ENCODE results near the gene DEPDC4.
"Not testable (repeated sequence)": the region's sequence is repeated elsewhere in the genome, so short reads cannot be mapped to it uniquely, and the experiment has no call there.

Gene DEPDC4

GRCh38 chr12:100273782-100274181, 6.9 kb upstream of the DEPDC4 start:
- peaks cover 53% of the 10 kb centered on the region for H3K4me1 Mint-ChIP-seq
- no peak overlapping the region for H3K27ac Mint-ChIP-seq
- no peak for ATAC-seq
- H3K36me3 Mint-ChIP-seq: peaks cover 15% of the 10 kb centered on the region
- H3K27me3 Mint-ChIP-seq: no peaks in the 10 kb centered on the region
- H3K9me3 Mint-ChIP-seq: no peaks in the 10 kb centered on the region
- no peak overlapping the region for H3K4me3 Mint-ChIP-seq

GRCh38 chr12:100268835-100269564, 2.1 kb upstream of the DEPDC4 start:
- no peak overlapping the region for H3K27ac Mint-ChIP-seq
- H3K4me3 Mint-ChIP-seq: peak overlapping the region; percentile 13
- no peaks in the 10 kb centered on the region for H3K27me3 Mint-ChIP-seq
- no peak for ATAC-seq
- H3K4me1 Mint-ChIP-seq: peaks cover 40% of the 10 kb centered on the region
- no peaks in the 10 kb centered on the region for H3K9me3 Mint-ChIP-seq
- H3K36me3 Mint-ChIP-seq: peaks cover 15% of the 10 kb centered on the region

- peak overlapping the region; percentile 100 for H3K4me3 Mint-ChIP-seq
- H3K27ac Mint-ChIP-seq: peak overlapping the region; percentile 97
- ATAC-seq: no peak
- H3K9me3 Mint-ChIP-seq: no peaks in the 10 kb centered on the region
- H3K4me1 Mint-ChIP-seq: peaks cover 28% of the 10 kb centered on the region
- peaks cover 3% of the 10 kb centered on the region for H3K36me3 Mint-ChIP-seq
- no peaks in the 10 kb centered on the region for H3K27me3 Mint-ChIP-seq
Measured at GRCh38 chr12:100267603-100268281, 863 bp upstream of the DEPDC4 start.

DNA sequence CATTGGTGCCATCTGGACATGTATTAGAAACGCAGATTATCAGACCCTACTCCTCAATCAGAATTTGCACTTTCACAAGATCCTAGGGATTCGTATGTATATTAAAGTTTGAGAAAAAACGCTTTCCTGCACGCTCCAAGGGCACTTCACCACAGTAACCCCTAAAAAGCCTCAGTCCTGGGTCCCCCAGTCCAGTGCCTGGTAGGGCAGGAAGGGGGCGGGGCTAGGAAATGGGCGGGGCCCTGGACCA, 369 bp downstream of the DEPDC4 start:
- Mint-ChIP-seq H3K27ac (peak overlapping the region; percentile 97), H3K4me1 (peaks cover 25% of the 10 kb centered on the region), H3K9me3 (no peaks in the 10 kb centered on the region), H3K36me3 (no peaks in the 10 kb centered on the region), H3K27me3 (no peaks in the 10 kb centered on the region), H3K4me3 (peak overlapping the region; percentile 100)
- ATAC-seq: peak; percentile 95

- Mint-ChIP-seq H3K4me3 (peak overlapping the region; percentile 100), H3K9me3 (no peaks in the 10 kb centered on the region)
Measured at GRCh38 chr12:100265732-100266584, 921 bp downstream of the DEPDC4 start.

GRCh38 chr12:100265107-100265506, 1.8 kb downstream of the DEPDC4 start:
- H3K4me3 Mint-ChIP-seq, ATAC-seq, H3K9me3 Mint-ChIP-seq, H3K27me3 Mint-ChIP-seq, H3K27ac Mint-ChIP-seq, H3K36me3 Mint-ChIP-seq: not testable (repeated sequence)
- H3K4me1 Mint-ChIP-seq: peaks cover 25% of the 10 kb centered on the region

More at GRCh38 chr12:100265732-100266584, 921 bp downstream of the DEPDC4 start:
- ATAC-seq: no peak
- Mint-ChIP-seq H3K36me3 (no peaks in the 10 kb centered on the region), H3K4me1 (peaks cover 25% of the 10 kb centered on the region), H3K27me3 (no peaks in the 10 kb centered on the region), H3K27ac (peak overlapping the region; percentile 97)

- Mint-ChIP-seq H3K27ac (no peak overlapping the region), H3K4me1 (peaks cover 7% of the 10 kb centered on the region)
- no peak for ATAC-seq
Measured at GRCh38 chr12:100263131-100263530, 3.7 kb downstream of the DEPDC4 start.

GRCh38 chr12:100258127-100258526, 8.8 kb downstream of the DEPDC4 start:
- Mint-ChIP-seq H3K27me3 (no peaks in the 10 kb centered on the region), H3K27ac (no peak overlapping the region), H3K4me3 (no peak overlapping the region), H3K9me3 (no peaks in the 10 kb centered on the region), H3K36me3 (peaks cover 5% of the 10 kb centered on the region), H3K4me1 (no peaks in the 10 kb centered on the region)
- no peak for ATAC-seq

More at GRCh38 chr12:100263131-100263530, 3.7 kb downstream of the DEPDC4 start:
- Mint-ChIP-seq H3K9me3 (no peaks in the 10 kb centered on the region), H3K4me3 (no peak overlapping the region), H3K36me3 (peaks cover 1% of the 10 kb centered on the region), H3K27me3 (no peaks in the 10 kb centered on the region)

DNA sequence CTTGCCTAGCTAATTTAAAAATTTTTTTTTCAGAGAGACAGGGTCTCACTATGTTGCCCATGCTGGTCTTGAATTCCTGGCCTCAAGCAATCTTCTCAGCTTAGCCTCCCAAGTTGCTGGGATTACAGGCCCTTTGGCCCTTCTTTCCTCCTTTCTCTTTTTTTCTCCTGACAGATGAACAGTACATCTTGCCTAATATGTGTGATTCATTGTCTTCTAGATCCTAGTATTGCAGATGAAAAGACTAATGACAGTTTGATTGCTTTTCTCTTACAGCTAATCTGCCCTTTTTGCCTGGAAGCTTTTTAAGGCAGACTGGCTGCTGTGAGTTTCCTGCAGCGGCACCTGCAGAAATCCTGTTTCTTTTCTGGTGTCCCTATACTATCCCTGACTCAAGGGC, 12.0 kb downstream of the DEPDC4 start:
- Mint-ChIP-seq H3K36me3 (peaks cover 5% of the 10 kb centered on the region), H3K27me3 (no peaks in the 10 kb centered on the region), H3K9me3 (no peaks in the 10 kb centered on the region), H3K4me3 (no peak overlapping the region), H3K4me1 (no peaks in the 10 kb centered on the region), H3K27ac (no peak overlapping the region)
- no peak for ATAC-seq

GRCh38 chr12:100253437-100253836, 13.4 kb downstream of the DEPDC4 start:
- Mint-ChIP-seq H3K4me3 (no peak overlapping the region), H3K27me3 (no peaks in the 10 kb centered on the region), H3K36me3 (peaks cover 5% of the 10 kb centered on the region), H3K4me1 (no peaks in the 10 kb centered on the region), H3K9me3 (no peaks in the 10 kb centered on the region), H3K27ac (no peak overlapping the region)
- no peak for ATAC-seq

DNA sequence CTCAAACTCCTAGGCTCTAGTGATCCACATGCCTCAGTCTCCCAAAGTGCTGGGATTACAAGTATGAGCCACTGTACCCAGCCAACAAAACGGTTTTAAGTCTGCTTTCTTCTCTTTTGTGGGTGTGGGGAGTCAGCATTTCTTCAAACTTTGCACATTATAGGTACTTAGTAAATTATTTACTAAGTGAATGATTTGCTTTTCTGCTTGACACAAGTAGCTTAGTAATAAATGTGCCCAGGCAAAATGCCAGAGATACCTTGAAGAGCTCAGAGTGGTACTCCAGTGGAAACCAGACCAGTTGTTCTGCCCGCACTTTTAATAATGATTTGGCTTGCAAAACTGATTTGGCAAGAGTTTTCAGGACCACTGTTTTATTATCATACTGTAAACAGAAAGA, 15.0 kb downstream of the DEPDC4 start:
- no peak overlapping the region for H3K27ac Mint-ChIP-seq
- no peak for ATAC-seq
- no peaks in the 10 kb centered on the region for H3K4me1 Mint-ChIP-seq
- H3K4me3 Mint-ChIP-seq: no peak overlapping the region
- H3K9me3 Mint-ChIP-seq: no peaks in the 10 kb centered on the region
- no peaks in the 10 kb centered on the region for H3K27me3 Mint-ChIP-seq
- H3K36me3 Mint-ChIP-seq: no peaks in the 10 kb centered on the region

DNA sequence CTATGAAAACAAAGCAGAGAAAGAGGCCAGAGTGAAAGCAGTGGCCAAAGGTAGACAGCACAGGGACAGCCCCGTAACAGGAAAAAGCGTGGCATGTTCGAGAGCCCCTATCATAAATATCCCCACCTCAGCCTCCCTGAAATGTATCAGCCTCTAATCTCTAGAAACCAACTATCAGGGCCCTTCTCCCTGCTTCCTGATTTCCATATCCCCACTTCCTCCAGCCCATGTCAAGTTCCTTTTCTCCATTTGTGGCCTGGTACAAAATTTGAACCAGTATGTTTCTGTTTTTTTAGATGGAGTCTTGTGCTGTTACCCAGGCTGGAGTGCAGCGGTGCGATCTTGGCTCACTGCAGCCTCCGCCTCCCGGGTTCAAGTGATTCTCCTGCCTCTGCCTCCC, 16.9 kb downstream of the DEPDC4 start:
- ATAC-seq: no peak
- Mint-ChIP-seq H3K27me3 (no peaks in the 10 kb centered on the region), H3K27ac (no peak overlapping the region)

GRCh38 chr12:100248886-100249285, 18.0 kb downstream of the DEPDC4 start:
- H3K36me3 Mint-ChIP-seq: no peaks in the 10 kb centered on the region
- no peaks in the 10 kb centered on the region for H3K4me1 Mint-ChIP-seq
- no peak overlapping the region for H3K4me3 Mint-ChIP-seq
- ATAC-seq: no peak
- no peaks in the 10 kb centered on the region for H3K27me3 Mint-ChIP-seq
- no peaks in the 10 kb centered on the region for H3K9me3 Mint-ChIP-seq
- no peak overlapping the region for H3K27ac Mint-ChIP-seq

More for the DNA sequence above, 16.9 kb downstream of the DEPDC4 start:
- no peaks in the 10 kb centered on the region for H3K36me3 Mint-ChIP-seq
- no peaks in the 10 kb centered on the region for H3K9me3 Mint-ChIP-seq
- H3K4me1 Mint-ChIP-seq: no peaks in the 10 kb centered on the region
- H3K4me3 Mint-ChIP-seq: no peak overlapping the region

- Mint-ChIP-seq H3K27ac (no peak overlapping the region), H3K27me3 (no peaks in the 10 kb centered on the region), H3K9me3 (no peaks in the 10 kb centered on the region), H3K4me3 (no peak overlapping the region), H3K4me1 (no peaks in the 10 kb centered on the region), H3K36me3 (no peaks in the 10 kb centered on the region)
- ATAC-seq: no peak
Measured at GRCh38 chr12:100247765-100248164, 19.1 kb downstream of the DEPDC4 start.

DNA sequence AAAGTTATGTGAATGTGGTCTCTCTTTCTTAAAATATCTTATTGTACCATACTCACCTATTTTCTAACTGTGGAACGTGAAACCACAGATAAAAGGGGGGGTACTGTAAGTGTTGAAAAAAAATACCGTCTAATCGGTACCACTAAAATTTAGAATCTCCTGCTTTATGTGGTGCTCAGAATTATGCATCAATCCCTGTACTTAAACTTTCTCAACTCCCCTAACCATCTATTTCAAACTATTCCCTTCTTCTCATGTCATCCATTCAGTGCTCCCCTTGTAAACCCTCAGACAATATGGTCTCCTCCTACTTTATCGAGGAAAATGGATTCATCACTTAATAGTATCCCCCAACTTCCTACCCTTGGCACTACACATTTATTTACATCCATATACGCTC, 23.7 kb downstream of the DEPDC4 start:
- Mint-ChIP-seq H3K27me3 (no peaks in the 10 kb centered on the region), H3K4me3 (no peak overlapping the region), H3K27ac (no peak overlapping the region), H3K36me3 (no peaks in the 10 kb centered on the region), H3K4me1 (no peaks in the 10 kb centered on the region), H3K9me3 (no peaks in the 10 kb centered on the region)
- no peak for ATAC-seq
